ENCODE data around the gene PLCD4. TPM values are rescaled to one million over a fixed set of nuclear protein-coding genes. Genes with fewer than 3 reads are reported as not detected.

The PLCD4 gene
- total and polyA plus RNA-seq, 4 donors: 0.05 to 0.51 (median 0.12) TPM

DNA sequence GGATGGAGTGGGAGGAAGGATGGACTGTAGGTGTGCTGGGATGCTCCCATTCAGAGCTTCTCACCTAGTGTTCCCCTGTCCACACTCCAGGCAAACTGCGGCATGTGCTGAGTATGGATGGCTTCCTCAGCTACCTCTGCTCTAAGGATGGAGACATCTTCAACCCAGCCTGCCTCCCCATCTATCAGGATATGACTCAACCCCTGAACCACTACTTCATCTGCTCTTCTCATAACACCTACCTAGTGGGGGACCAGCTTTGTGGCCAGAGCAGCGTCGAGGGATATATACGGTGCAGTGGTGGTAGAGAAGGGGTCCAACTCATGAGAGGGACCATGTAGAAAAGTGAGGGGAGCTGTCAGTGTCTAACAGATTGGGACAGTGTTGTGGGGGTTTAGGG, 20.2 kb downstream of the PLCD4 start:
- DNase-seq (ENCODE audit: low spot score): no peak
- no peak overlapping the region for H3K9ac ChIP-seq (ENCODE audit: low read depth in 1 of 2, low read length in 2 of 2)
- no peaks in the 10 kb centered on the region for H3K9me3 ChIP-seq (ENCODE audit: control insufficient read depth in 4 of 4, low read length in 3 of 4)
- no peaks in the 10 kb centered on the region for H3K36me3 ChIP-seq (ENCODE audit: control insufficient read depth in 4 of 4, insufficient read depth in 3 of 4, low read depth in 1 of 4, low read length in 3 of 4)
- H3K27ac ChIP-seq (ENCODE audit: low read depth in 1 of 2, low read length in 2 of 2): no peak overlapping the region
- H3K4me1 ChIP-seq (ENCODE audit: control insufficient read depth in 4 of 4, insufficient read depth in 4 of 4, low read length in 3 of 4): no peaks in the 10 kb centered on the region
- no peaks in the 10 kb centered on the region for H3K27me3 ChIP-seq (ENCODE audit: control insufficient read depth in 4 of 4, insufficient read depth in 4 of 4, low read length in 3 of 4)
- WGBS: 97% methylated on average over 4 of the region's 4 CpGs
- no peak overlapping the region for H3K4me3 ChIP-seq (ENCODE audit: low read depth in 1 of 3, low read length in 3 of 3)
- TF ChIP-seq NR2F2 (IDR thresholded peaks at IDR 0.05) (no peak), FOXA2 (IDR thresholded peaks at IDR 0.05) (no peak), HNF4A (conservative IDR thresholded peaks at IDR 0.05) (no peak), SP1 (IDR thresholded peaks at IDR 0.05) (no peak)
- TF ChIP-seq, protein P1, sequence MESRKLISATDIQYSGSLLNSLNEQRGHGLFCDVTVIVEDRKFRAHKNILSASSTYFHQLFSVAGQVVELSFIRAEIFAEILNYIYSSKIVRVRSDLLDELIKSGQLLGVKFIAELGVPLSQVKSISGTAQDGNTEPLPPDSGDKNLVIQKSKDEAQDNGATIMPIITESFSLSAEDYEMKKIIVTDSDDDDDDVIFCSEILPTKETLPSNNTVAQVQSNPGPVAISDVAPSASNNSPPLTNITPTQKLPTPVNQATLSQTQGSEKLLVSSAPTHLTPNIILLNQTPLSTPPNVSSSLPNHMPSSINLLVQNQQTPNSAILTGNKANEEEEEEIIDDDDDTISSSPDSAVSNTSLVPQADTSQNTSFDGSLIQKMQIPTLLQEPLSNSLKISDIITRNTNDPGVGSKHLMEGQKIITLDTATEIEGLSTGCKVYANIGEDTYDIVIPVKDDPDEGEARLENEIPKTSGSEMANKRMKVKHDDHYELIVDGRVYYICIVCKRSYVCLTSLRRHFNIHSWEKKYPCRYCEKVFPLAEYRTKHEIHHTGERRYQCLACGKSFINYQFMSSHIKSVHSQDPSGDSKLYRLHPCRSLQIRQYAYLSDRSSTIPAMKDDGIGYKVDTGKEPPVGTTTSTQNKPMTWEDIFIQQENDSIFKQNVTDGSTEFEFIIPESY (IDR thresholded peaks at IDR 0.05): no peak

DNA sequence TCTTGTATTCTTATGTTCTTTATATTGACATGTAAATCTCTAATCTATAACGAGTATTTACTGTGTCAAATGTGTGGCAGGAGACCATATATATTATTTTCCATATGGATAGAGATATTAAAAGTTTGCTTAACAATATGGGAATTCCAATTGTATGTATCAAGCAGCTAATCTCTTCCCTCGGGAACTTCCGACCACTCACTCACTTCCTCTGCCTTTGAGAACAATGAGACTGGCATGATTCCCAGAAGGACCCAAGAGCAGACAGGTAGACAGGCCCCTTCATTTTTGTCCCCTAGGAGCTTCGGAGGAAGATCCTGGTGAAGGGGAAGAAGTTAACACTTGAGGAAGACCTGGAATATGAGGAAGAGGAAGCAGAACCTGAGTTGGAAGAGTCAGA, 24.1 kb downstream of the PLCD4 start:
- Histone ChIP-seq H3K27me3 (ENCODE audit: control insufficient read depth in 4 of 4, insufficient read depth in 4 of 4, low read length in 3 of 4) (no peaks in the 10 kb centered on the region), H3K4me3 (ENCODE audit: low read depth in 1 of 3, low read length in 3 of 3) (no peak overlapping the region), H3K9me3 (ENCODE audit: control insufficient read depth in 4 of 4, low read length in 3 of 4) (no peaks in the 10 kb centered on the region), H3K27ac (ENCODE audit: low read depth in 1 of 2, low read length in 2 of 2) (no peak overlapping the region), H3K4me1 (ENCODE audit: control insufficient read depth in 4 of 4, insufficient read depth in 4 of 4, low read length in 3 of 4) (no peaks in the 10 kb centered on the region), H3K9ac (ENCODE audit: low read depth in 1 of 2, low read length in 2 of 2) (no peak overlapping the region), H3K36me3 (ENCODE audit: control insufficient read depth in 4 of 4, insufficient read depth in 3 of 4, low read depth in 1 of 4, low read length in 3 of 4) (peaks cover 3 to 32% (median 14%) of the 10 kb centered on the region in 4 donors)
- 81% methylated on average over 4 of the region's 4 CpGs for WGBS
- TF ChIP-seq RXRA (IDR thresholded peaks at IDR 0.05): no peak
- TF ChIP-seq, protein P2, sequence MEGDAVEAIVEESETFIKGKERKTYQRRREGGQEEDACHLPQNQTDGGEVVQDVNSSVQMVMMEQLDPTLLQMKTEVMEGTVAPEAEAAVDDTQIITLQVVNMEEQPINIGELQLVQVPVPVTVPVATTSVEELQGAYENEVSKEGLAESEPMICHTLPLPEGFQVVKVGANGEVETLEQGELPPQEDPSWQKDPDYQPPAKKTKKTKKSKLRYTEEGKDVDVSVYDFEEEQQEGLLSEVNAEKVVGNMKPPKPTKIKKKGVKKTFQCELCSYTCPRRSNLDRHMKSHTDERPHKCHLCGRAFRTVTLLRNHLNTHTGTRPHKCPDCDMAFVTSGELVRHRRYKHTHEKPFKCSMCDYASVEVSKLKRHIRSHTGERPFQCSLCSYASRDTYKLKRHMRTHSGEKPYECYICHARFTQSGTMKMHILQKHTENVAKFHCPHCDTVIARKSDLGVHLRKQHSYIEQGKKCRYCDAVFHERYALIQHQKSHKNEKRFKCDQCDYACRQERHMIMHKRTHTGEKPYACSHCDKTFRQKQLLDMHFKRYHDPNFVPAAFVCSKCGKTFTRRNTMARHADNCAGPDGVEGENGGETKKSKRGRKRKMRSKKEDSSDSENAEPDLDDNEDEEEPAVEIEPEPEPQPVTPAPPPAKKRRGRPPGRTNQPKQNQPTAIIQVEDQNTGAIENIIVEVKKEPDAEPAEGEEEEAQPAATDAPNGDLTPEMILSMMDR (IDR thresholded peaks at IDR 0.05; ENCODE audit: low read depth, low read length, missing input control): no peak
- DNase-seq (ENCODE audit: low spot score): no peak

DNA sequence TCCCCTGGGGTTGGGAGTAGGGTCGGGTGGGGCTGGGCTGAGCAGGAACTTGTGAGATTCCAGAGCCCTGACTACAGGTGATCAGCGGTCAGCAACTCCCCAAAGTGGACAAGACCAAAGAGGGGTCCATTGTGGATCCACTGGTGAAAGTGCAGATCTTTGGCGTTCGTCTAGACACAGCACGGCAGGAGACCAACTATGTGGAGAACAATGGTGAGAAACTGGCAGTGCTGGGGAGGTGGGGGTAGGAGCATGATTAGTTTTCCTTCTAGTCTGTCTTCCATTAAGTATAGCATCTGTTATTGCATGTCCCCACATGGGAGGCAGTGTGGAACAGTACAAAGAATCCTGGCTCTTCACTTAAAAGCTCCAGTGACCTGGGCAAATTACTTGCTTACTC, 28.0 kb downstream of the PLCD4 start:
- H3K9ac ChIP-seq (ENCODE audit: low read depth in 1 of 2, low read length in 2 of 2): no peak overlapping the region
- H3K4me1 ChIP-seq (ENCODE audit: control insufficient read depth in 4 of 4, insufficient read depth in 4 of 4, low read length in 3 of 4): no peaks in the 10 kb centered on the region
- WGBS: 98% methylated on average over 5 of the region's 5 CpGs
- no peak overlapping the region for H3K27ac ChIP-seq (ENCODE audit: low read depth in 1 of 2, low read length in 2 of 2)
- no peak overlapping the region for H3K4me3 ChIP-seq (ENCODE audit: low read depth in 1 of 3, low read length in 3 of 3)
- no peaks in the 10 kb centered on the region for H3K27me3 ChIP-seq (ENCODE audit: control insufficient read depth in 4 of 4, insufficient read depth in 4 of 4, low read length in 3 of 4)
- no peaks in the 10 kb centered on the region for H3K9me3 ChIP-seq (ENCODE audit: control insufficient read depth in 4 of 4, low read length in 3 of 4)
- no peak for DNase-seq (ENCODE audit: low spot score)
- peaks cover 13 to 65% (median 39%) of the 10 kb centered on the region in 4 donors for H3K36me3 ChIP-seq (ENCODE audit: control insufficient read depth in 4 of 4, insufficient read depth in 3 of 4, low read depth in 1 of 4, low read length in 3 of 4)
- TF ChIP-seq RAD21 (IDR thresholded peaks at IDR 0.05) (no peak), NR2F2 (IDR thresholded peaks at IDR 0.05) (no peak), JUND (IDR thresholded peaks at IDR 0.05) (no peak), HNF4A (conservative IDR thresholded peaks at IDR 0.05) (no peak), TAF1 (conservative IDR thresholded peaks at IDR 0.05) (no peak), EGR1 (IDR thresholded peaks at IDR 0.05; ENCODE audit: low read depth in 2 of 2) (no peak), FOXA2 (IDR thresholded peaks at IDR 0.05) (no peak), RXRA (IDR thresholded peaks at IDR 0.05) (no peak), GABPA (IDR thresholded peaks at IDR 0.05 in 1 of 2, conservative IDR thresholded peaks at IDR 0.05 in 1 of 2) (no peak), HNF4G (IDR thresholded peaks at IDR 0.05) (no peak)
- TF ChIP-seq, protein P1 (IDR thresholded peaks at IDR 0.05): no peak
- TF ChIP-seq, protein P3, sequence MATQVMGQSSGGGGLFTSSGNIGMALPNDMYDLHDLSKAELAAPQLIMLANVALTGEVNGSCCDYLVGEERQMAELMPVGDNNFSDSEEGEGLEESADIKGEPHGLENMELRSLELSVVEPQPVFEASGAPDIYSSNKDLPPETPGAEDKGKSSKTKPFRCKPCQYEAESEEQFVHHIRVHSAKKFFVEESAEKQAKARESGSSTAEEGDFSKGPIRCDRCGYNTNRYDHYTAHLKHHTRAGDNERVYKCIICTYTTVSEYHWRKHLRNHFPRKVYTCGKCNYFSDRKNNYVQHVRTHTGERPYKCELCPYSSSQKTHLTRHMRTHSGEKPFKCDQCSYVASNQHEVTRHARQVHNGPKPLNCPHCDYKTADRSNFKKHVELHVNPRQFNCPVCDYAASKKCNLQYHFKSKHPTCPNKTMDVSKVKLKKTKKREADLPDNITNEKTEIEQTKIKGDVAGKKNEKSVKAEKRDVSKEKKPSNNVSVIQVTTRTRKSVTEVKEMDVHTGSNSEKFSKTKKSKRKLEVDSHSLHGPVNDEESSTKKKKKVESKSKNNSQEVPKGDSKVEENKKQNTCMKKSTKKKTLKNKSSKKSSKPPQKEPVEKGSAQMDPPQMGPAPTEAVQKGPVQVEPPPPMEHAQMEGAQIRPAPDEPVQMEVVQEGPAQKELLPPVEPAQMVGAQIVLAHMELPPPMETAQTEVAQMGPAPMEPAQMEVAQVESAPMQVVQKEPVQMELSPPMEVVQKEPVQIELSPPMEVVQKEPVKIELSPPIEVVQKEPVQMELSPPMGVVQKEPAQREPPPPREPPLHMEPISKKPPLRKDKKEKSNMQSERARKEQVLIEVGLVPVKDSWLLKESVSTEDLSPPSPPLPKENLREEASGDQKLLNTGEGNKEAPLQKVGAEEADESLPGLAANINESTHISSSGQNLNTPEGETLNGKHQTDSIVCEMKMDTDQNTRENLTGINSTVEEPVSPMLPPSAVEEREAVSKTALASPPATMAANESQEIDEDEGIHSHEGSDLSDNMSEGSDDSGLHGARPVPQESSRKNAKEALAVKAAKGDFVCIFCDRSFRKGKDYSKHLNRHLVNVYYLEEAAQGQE (IDR thresholded peaks at IDR 0.05): no peak
- TF ChIP-seq, protein P4, sequence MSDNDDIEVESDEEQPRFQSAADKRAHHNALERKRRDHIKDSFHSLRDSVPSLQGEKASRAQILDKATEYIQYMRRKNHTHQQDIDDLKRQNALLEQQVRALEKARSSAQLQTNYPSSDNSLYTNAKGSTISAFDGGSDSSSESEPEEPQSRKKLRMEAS (IDR thresholded peaks at IDR 0.05): no peak
- TF ChIP-seq, protein P5, sequence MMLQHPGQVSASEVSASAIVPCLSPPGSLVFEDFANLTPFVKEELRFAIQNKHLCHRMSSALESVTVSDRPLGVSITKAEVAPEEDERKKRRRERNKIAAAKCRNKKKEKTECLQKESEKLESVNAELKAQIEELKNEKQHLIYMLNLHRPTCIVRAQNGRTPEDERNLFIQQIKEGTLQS (IDR thresholded peaks at IDR 0.05): no peak

Measured in liver (tissue), 9 donors.